LNCAP (cell line): ENCODE measurements around the gene MSI1.

Experiments
- CTCF ChIP-seq: fragments of 450-650 bp; IDR thresholded peaks from 2 replicates; pipeline ENCODE4 v1.5.1; 2017; ENCODE audit warnings: mild to moderate bottlenecking

Gene MSI1

GRCh38 chr12:120347766-120348165, 21.2 kb downstream of the MSI1 start:
- no peak for TF ChIP-seq CTCF

GRCh38 chr12:120346681-120347080, 22.3 kb downstream of the MSI1 start:
- TF ChIP-seq CTCF = no peak

GRCh38 chr12:120346031-120346430, 22.9 kb downstream of the MSI1 start:
- TF ChIP-seq CTCF = no peak

- TF ChIP-seq CTCF = no peak
Observed at GRCh38 chr12:120343692-120344091, 25.3 kb downstream of the MSI1 start.

- no peak for TF ChIP-seq CTCF
Observed at GRCh38 chr12:120343039-120343537, 25.9 kb downstream of the MSI1 start.

- no peak for TF ChIP-seq CTCF
Observed at GRCh38 chr12:120342175-120343038, 26.6 kb downstream of the MSI1 start.

- no peak for TF ChIP-seq CTCF
Observed at GRCh38 chr12:120339256-120339655, 29.7 kb downstream of the MSI1 start.
